Measurements from ENCODE around the gene TBC1D22A. TPM values are rescaled to one million over a fixed set of nuclear protein-coding genes. Genes with fewer than 3 reads are reported as not detected.

The TBC1D22A gene
- total RNA-seq, 2 donors from 2014 or later, result 21.5 to 23.1 TPM

DNA sequence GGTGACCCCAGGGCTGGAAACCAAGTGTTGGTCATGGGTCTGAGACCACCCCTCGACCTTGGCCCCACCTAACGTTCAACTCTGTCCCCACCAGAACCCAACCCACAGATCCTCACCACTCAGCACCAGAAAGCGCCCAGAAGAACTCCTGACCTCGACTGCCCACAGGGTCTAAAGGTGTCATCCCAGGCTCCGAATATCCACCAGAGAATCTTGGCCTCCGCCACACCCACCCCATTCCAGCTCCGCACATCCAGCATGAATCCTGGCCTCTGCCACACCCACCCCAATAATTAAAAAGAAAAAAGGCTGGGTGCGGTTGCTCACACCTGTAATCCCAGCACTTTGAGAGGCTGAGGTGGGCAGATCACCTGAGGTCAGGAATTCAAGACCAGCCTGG lies 25.7 kb upstream of the TBC1D22A start:
- Histone ChIP-seq H3K4me1 (peaks cover 65% of the 10 kb centered on the region), H3K9me3 (no peaks in the 10 kb centered on the region), H3K36me3 (replicated peaks in 1 of 2; ENCODE audit: insufficient read depth in 1 of 2, low read depth in 2 of 2) (no peaks in the 10 kb centered on the region), H3K4me3 (peak overlapping the region in 1 of 2 donors; percentile 70), H3K27ac (peak overlapping the region in 3 of 4 donors; percentile 66 to 94 (median 89)), H3K27me3 (no peaks in the 10 kb centered on the region)
- DNase-seq, result no peak
- no peak for ATAC-seq
- TF ChIP-seq POLR2A (IDR thresholded peaks at IDR 0.05), result no peak
- TF ChIP-seq, protein P1, sequence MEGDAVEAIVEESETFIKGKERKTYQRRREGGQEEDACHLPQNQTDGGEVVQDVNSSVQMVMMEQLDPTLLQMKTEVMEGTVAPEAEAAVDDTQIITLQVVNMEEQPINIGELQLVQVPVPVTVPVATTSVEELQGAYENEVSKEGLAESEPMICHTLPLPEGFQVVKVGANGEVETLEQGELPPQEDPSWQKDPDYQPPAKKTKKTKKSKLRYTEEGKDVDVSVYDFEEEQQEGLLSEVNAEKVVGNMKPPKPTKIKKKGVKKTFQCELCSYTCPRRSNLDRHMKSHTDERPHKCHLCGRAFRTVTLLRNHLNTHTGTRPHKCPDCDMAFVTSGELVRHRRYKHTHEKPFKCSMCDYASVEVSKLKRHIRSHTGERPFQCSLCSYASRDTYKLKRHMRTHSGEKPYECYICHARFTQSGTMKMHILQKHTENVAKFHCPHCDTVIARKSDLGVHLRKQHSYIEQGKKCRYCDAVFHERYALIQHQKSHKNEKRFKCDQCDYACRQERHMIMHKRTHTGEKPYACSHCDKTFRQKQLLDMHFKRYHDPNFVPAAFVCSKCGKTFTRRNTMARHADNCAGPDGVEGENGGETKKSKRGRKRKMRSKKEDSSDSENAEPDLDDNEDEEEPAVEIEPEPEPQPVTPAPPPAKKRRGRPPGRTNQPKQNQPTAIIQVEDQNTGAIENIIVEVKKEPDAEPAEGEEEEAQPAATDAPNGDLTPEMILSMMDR (IDR thresholded peaks at IDR 0.05), result no peak
- 43 to 51% methylated on average over 7 to 8 of the region's 8 CpGs for WGBS, 2 donors
- intact Hi-C loops (cut with DNase I), result no loop called here

DNA sequence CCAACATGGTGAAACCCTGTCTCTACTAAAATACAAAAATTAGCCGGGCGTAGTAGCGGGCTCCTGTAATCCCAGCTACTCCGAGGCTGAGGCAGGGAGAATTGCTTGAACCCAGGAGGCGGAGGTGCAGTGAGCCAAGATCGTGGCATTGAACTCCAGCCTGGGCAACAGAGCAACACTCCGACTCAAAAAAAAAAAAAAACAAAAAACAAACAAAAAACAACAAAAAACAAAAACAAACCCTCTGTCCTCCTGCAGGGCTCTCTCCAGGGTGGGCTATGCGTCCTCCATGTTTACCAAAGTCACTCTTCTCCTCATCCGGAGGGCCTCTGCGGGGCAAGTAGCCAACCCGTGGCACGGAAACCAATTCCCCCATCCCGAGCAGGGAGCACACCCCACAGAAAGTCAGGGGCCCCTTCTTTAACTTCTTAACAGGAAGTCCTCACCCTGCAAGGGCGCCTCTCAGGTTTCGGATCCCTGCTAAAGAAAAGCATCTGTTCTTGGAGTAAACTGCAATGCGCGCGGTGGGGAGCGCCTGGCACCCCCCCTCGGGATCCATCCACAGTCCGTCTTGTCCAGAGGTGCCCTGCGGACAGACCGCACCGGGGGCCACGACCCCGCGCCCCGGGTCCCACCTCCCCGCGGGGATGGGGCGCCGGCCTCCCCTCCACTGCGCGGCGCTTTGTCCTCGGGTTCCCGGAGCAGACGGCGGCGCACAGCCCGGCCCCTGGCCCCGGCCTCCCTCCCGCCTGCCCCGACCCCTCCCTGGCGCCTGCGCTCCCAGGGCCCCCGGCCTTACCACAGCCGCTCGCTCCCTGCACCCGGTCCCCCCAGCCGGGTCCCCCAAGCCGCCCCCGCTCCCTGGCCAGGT lies 25.1 kb upstream of the TBC1D22A start:
- Histone ChIP-seq H3K4me1 (peaks cover 58% of the 10 kb centered on the region), H3K27me3 (no peaks in the 10 kb centered on the region), H3K4me3 (peak overlapping the region in 1 of 2 donors; percentile 70), H3K9me3 (no peaks in the 10 kb centered on the region), H3K27ac (peak overlapping the region; percentile 66 to 94 (median 86)), H3K36me3 (replicated peaks in 1 of 2; ENCODE audit: insufficient read depth in 1 of 2, low read depth in 2 of 2) (no peaks in the 10 kb centered on the region)
- intact Hi-C loops (cut with DNase I), result no loop called here
- DNase-seq (peak; percentile 43 to 53 (median 48)), ATAC-seq (peak; percentile 32)
- 3 to 11% methylated on average over 13 to 41 of the region's 53 CpGs for WGBS, 2 donors
- TF ChIP-seq POLR2A (IDR thresholded peaks at IDR 0.05), result no peak
- TF ChIP-seq, protein P1 (IDR thresholded peaks at IDR 0.05), result no peak

DNA sequence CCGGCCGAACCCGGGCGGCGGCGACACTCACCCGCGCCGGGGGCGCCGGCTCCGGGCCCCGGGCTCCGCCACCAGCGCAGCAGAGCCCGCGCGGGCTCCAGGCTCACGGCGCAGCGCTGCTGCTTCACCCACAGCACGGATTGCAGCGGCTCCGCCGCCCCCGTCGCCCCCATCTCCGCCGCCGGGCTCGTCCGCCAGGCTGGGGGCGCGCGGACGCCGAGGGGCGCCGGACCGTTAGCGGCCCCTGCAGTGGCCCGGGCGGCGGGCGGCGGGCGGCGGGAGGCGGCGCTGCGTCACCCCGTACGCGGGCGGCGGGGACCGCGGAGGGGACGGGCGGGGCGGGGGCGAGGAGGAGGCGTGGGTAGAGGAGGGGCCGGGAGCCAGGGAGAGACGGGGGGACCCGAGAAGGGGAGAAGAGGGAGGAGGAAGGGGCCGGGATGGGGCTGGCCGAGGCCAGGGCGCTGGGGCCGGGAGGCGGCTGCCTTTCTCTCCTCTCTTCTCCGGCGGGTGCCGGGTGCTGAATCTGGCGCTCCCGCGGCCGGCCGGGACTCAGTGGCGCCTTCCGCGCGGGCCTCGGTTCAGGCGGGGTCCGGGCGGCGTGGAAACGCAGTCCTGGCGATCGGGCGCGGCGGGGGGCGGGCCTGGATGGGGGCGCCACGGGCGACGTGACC lies 24.3 kb upstream of the TBC1D22A start, which contains the start of gene CERK:
TSS of gene CERK (minus strand) at position 277 of the 671 bp plus-strand sequence. CDS start at position 173, 104 bp downstream.
- 0% methylated on average over 32 of the region's 99 CpGs; no CpG with 5 or more reads in 1 of the 2 donors for WGBS, 2 donors
- TF ChIP-seq, protein P1 (IDR thresholded peaks at IDR 0.05), result no peak
- peak; percentile 36 to 62 (median 49) for TF ChIP-seq POLR2A (IDR thresholded peaks at IDR 0.05)
- Histone ChIP-seq H3K27ac (peak within 1 kb of the TSS; percentile 66 to 94 (median 86)), H3K4me3 (peak within 1 kb of the TSS; percentile 25 to 70), H3K27me3 (no peaks in the 10 kb centered on the region), H3K9me3 (no peaks in the 10 kb centered on the region), H3K4me1 (peaks cover 52% of the 10 kb centered on the region), H3K36me3 (replicated peaks in 1 of 2; ENCODE audit: insufficient read depth in 1 of 2, low read depth in 2 of 2) (no peaks in the 10 kb centered on the region)
- intact Hi-C loops (cut with DNase I), result no loop called here
- ATAC-seq (peak; percentile 82), DNase-seq (peak; percentile 78 to 88 (median 82))

DNA sequence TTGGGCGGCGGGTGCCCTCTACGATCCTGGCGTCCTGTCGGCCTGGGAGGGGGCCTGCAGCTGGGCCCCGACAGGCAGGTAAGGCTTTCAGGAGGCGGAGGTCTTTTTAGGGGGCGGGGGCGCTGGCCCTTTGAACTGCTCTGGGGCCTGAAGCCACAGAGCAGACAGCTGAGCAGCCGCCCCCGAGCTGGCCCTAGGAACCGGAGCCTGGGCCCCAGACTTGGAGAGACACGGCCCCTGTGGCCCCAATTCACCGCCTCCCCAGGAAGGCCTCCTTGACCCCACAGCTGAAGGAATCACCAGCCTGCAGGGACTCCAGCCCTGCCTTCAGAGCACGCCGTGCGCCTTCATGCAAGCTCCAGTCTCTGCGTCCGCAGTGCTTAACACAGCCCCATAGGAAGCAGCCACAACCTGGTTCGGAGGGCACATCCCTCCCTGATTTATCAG lies 23.8 kb upstream of the TBC1D22A start:
- Histone ChIP-seq H3K9me3 (no peaks in the 10 kb centered on the region), H3K27me3 (no peaks in the 10 kb centered on the region), H3K27ac (peak overlapping the region; percentile 66 to 94 (median 86)), H3K4me1 (peaks cover 50% of the 10 kb centered on the region), H3K36me3 (replicated peaks in 1 of 2; ENCODE audit: insufficient read depth in 1 of 2, low read depth in 2 of 2) (no peaks in the 10 kb centered on the region), H3K4me3 (peak overlapping the region; percentile 25 to 50)
- WGBS, 2 donors, result 0 to 4% methylated on average over 1 to 19 of the region's 20 CpGs
- TF ChIP-seq POLR2A (IDR thresholded peaks at IDR 0.05), result peak in 1 of 3 donors; percentile 3
- TF ChIP-seq, protein P1 (IDR thresholded peaks at IDR 0.05), result no peak
- ATAC-seq, result peak; percentile 2
- intact Hi-C loops (cut with DNase I), result no loop called here
- DNase-seq, result no peak
